ENCODE data around the gene ATG10. TPM values are rescaled to one million over a fixed set of nuclear protein-coding genes. Genes with fewer than 3 reads are reported as not detected.

ATG10 gene
- total RNA-seq, 2 donors from 2014 or later, result 6.0 to 6.3 TPM

DNA sequence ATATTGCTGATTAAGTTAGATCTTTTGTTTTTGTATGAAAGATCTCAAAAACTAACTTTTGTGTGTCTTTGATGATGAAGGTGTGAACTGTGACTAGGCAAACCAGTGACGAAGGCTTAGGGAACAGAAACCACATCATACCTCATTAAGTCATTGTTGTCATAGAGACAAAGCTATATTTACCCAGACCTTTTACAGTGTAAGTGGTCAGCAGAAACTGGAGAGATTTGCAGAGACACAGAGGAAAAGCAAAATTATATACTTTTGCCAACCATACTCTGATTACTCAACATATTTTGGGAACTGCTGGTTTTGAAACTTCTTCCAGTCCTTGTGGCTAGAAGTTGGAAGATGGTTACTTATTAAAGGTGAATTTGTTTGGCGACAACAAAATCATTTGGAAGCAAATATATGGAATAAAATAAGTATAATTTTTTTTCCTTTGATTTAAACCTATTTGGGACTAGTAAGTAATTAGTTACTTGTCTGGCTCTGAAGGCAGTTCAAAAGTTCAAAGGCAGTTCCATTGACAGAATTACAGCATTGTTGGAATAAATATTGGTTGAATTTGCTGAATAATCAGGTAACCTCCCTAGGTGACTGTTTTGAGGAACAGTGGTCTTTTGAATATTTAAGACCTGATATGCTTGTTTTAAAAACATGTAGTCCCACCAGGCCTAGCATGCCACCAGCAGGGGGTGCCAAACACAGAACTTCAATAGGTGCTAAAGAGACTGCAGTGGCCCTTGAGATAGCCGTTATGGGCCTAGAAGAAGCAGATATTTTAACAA is 202.5 kb downstream of the ATG10 start:
- ATAC-seq, result peak; percentile 49
- DNase-seq, result peak; percentile 33 to 78
- intact Hi-C loops (cut with DNase I, micrococcal nuclease), result no loop called here

DNA sequence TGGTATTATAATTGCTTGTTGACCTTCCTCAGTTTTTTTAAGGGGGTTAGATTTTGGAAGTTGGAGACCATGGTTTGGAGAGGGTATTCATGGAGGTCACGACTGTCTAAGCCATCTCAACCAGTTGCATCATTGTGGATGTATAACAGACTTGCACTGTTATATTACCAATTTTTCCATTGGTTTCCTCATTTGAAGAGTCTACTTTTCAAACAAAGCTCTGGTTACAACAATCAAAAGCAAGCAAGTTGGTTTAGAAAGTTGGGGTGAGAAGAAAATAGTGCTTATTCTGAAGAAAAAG is 203.0 kb downstream of the ATG10 start:
- intact Hi-C loops (cut with DNase I, micrococcal nuclease), result no loop called here
- DNase-seq, result no peak
- no peak for ATAC-seq

DNA sequence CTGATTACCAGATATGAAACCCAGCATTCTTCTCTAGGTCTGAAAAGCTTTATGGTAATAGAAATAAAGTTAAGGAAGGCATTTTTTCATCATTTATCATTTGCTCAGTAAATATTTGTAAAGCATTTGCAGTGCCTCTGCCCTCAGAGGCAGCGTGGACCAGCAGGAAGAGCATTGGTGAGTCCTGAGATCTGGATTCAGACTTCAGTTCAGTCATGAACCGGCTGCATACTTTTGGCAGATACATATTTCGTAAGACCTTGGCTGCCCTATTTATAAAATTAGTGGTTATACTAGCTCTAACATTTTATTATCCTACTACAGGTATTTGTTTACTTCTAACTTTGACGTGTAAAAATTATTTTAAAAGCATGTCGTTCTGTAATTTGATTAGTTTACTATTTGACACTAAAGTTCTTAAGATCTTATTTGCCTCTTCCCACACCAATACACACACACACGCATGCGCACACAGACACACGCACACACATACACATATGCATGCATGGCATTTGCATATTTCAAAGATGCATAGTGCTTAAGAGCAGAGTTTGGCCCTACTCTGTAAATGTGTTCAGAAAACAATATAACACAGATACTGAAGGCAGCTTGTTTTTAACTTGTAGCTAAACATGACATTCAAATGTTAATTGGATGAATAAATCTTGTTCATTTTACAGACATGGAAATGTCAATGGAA is 204.4 kb downstream of the ATG10 start:
- intact Hi-C loops (cut with DNase I, micrococcal nuclease), result no loop called here
- ATAC-seq (no peak), DNase-seq (no peak)

DNA sequence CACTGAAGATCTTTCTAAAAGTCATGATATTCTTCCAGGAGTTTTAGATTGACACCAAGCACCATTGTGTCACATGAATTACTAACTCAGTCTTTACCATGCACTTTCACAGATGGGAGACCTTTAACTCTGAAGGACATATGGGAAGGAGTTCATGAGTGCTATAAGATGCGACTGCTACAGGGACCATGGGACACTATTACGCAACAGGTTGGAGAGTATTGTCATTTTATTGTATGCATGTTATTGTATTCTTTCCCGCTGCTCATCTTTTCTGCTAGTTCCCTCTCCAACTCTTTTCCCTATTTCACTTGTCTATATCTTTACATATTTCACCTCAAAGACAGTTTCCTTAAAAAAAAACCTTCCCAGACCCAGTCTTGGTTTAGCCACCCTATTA is 206.6 kb downstream of the ATG10 start:
- ATAC-seq (no peak), DNase-seq (no peak)
- intact Hi-C loops (cut with DNase I, micrococcal nuclease), result no loop called here

DNA sequence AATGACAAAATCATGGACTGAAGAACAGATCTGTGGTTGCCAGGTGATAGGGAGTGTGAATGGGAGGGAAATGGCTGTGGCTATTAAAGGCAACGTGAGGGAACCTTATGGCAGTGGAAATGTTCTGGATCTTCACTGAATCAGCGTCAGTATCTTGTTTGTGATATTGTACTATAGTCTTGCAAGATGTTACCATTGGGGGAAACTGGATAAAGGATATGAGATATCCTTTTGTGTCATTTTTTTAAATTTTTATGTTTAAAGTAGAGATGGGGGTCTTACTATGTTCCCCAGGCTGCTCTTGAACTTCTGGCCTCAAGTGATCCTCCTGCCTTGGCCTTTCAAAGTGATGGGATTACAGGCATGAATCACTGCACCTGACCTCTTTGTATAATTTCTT is 210.8 kb downstream of the ATG10 start:
- no peak for DNase-seq
- ATAC-seq, result no peak
- intact Hi-C loops (cut with DNase I, micrococcal nuclease), result no loop called here

DNA sequence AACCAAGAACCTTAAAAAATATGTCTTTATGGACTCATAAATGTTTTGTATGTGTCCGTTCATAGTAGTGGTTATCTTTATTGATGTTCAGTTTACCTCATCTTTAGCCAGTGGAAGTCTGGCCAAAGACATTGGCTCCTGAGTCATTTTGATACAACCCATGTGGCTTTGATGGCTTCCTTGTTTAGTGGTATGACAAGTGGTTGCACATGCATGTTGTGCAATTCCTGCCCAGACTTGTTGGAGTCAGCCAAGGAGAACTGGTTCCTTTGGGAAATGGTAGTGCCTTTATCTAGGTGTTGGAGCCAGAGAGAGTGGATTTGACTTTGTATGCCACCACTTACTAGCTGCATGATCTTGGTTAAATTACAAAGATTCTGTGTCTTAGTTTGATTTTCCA is 212.0 kb downstream of the ATG10 start:
- DNase-seq, result no peak
- intact Hi-C loops (cut with DNase I, micrococcal nuclease), result no loop called here
- no peak for ATAC-seq

DNA sequence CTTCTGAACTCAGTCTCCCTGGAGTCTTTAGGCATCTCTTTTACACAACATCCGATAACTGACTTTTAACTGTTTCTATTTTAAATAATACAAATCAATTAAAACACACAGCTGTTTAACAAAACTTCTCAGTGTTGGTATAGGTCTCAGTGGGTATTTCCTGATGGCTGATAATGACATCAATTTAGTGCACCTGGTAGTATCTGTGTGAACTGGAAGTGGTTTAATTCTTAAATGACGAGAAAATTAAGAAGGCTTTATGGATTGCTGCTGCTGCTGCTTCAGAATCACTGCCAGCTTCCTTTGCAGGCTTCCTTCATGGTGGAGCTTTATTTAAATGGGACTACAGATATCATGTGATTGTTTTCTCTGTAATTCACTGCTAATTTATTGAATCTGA is 214.0 kb downstream of the ATG10 start:
- intact Hi-C loops (cut with DNase I, micrococcal nuclease), result no loop called here
- DNase-seq (no peak), ATAC-seq (no peak)

DNA sequence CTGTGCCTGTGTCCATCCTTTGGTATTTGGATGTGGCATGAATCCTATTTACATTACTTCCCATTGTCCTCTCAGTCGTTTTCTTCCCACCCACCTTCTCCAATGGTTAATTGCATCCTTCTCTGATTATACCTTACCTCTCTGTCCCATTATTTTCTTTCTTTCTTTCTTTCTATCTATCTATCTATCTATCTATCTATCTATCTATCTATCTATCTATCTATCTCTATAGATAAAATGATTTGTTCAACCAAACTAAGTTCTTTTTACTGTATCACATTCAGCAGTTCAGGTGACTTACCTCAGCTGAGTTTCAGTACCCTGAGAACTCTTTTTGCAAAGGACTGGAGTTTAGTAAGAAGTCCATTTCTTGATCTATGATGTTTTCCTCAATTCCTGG is 225.7 kb downstream of the ATG10 start:
- DNase-seq, result no peak
- intact Hi-C loops (cut with DNase I, micrococcal nuclease), result no loop called here
- ATAC-seq, result no peak

DNA sequence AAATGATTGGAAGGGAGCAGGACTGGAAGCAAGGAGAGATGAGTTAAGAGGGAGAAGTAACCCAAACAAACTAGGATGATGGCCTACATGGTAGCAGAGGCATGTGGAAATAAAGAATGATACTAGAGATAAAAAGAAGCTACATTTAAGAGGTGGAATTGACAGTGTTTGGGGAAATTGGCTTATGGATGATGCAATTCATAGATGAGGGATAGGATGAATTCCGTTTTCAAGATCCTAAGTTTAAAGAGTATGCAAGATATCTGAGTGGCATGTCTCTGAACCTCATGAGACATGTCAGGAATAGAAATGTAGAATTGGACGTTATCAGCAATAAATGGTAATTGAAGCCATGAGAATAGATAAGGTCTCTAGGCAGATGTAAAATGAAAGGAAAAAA is 232.7 kb downstream of the ATG10 start:
- ATAC-seq (no peak), DNase-seq (no peak)
- intact Hi-C loops (cut with DNase I, micrococcal nuclease), result no loop called here

DNA sequence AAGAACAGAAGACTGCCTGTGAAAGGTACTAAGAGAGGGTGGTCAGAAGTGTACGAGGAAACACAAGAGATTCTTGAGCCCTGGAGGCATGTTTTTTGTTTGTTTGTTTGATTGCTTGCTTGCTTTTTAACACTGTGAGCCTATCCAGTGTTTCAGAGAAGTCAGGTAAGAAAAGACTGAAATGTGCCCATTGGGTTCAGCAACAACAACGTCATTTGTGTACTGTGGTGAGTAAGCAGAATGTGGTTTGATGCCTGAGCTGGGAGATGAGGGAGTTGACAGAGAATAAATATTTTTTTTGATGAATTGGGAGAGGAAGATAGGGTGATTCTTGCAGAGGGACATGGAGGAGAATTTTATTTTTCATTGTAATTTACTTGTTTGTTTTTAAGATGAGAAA is 233.2 kb downstream of the ATG10 start:
- no peak for ATAC-seq
- no peak for DNase-seq
- intact Hi-C loops (cut with DNase I, micrococcal nuclease), result no loop called here

DNA sequence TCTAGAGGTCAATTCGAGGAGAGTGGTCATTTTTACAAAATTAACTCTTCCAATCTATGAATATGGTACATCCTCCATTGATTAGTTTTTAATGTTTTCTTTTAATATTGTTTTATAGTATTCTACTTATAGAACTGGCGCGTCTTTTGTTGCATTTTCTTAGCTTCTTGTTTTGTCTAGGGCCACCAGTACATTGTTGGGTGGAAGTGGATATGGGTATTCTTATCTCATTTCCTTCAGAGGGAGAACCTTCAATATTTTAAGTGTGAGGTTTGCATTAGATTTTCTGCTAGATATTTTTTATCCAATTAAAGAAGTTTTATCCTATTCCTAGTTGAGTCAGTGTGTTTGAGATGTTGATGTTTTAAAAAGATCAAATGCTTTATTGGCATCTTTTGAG is 236.5 kb downstream of the ATG10 start:
- ATAC-seq, result no peak
- intact Hi-C loops (cut with DNase I, micrococcal nuclease), result no loop called here
- no peak for DNase-seq

DNA sequence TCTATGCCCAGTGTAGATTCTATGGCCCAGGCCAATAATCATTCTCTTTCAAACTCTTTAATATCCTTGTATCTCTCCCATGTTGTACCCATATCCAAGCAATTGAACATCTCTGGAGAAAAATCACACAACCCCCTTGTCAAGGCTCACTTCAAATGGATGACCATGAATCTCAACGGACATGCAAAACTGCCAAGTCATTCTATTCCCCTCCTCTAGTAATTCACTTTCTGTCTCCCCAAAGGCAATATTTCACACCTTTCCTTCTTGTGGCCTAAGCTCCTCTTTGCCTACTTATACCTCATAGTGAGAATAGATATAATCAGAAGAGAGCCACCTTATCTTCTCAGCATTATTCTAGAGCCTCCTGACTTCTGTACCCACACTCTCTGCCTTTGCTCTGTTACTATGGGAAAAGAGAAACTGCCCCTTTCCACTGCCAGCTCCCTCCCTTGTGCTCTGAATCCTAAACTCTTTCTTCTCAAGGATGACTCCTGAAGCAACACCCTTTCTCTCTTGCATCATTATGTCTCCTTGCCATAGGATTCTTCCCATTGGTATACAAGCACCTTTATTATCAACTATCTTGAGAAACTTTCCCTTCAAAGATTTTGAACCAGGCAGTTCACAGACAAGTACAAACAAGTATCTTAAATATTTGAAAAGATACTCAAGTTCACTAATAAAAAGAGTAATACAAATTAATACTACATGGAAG is 240.2 kb downstream of the ATG10 start:
- intact Hi-C loops (cut with DNase I, micrococcal nuclease), result no loop called here
- DNase-seq (no peak), ATAC-seq (no peak)

DNA sequence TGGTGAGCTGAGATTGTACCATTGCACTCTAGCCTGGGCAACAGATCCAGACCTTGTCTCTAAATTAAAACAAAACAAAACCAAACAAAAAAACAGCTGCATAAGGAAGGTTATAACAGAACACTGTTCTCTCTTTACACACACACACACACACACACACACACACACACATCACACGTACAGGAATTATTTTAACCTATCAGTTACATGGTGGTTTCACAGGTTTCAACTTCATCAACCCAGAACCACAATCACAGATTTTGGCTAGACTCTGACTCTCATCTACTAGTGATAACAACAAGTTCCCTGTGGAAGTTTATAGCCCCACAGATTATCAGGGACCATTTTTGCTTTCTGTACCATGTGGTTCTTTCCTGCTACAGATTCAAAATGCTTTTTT is 246.1 kb downstream of the ATG10 start:
- DNase-seq (no peak), ATAC-seq (no peak)
- intact Hi-C loops (cut with DNase I, micrococcal nuclease), result no loop called here

DNA sequence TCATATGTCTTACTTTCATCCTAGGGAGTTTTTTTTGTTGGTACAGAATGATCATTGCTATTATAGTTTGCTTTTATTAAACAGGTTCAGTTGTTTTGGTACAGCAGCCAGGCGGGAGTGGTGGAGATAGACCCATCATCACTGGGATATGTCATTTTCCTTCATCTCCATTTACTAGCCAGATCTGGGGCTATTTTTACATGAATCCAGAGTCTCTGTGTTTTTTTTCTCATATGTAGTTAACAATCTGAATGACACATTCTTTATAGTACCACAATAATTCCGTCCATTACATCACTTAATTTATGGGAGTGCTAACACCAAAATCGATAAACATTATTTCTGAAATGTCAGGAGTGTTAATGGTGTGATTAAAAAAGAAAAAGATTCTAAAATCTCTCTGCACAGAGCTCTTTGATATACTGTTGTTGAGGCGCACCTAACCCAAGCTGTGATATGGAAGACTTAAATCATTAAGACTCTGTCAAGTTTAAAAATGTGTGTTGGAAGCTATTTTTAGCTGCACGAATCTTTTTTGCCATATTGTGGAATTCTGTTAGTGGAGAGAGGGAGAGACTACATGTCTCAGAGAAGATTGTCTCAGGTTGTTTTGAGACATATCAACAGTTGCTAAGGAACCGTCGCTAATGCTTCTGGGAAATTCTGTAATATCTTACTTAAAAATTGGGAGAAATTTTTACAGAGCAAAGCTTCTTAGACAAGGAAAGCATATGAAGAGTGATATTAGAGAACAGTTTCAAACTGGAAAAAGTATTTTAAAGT is 246.7 kb downstream of the ATG10 start:
- ATAC-seq (no peak), DNase-seq (no peak)

DNA sequence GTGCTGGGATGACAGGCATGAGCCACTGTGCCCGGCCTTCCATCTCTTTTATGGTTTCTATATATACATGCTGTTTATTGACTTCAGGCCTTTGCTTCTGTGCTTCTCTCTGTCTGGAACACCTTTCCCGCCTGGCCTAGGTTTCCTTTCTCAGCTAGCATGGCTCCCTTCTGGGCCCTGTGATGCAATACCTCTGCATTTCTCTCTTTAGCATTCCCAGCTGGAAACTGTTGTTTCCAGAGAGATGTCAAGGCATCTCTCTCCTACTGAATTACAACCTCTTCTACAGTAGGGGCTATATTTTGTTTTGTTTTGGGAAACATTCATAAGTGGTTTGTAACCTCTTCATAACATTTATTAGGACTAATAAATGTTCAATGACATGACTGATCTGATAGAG is 249.2 kb downstream of the ATG10 start:
- no peak for ATAC-seq
- intact Hi-C loops (cut with DNase I, micrococcal nuclease), result no loop called here

More for the DNA sequence above, 246.7 kb downstream of the ATG10 start:
- intact Hi-C loops (cut with DNase I, micrococcal nuclease), result no loop called here

DNA sequence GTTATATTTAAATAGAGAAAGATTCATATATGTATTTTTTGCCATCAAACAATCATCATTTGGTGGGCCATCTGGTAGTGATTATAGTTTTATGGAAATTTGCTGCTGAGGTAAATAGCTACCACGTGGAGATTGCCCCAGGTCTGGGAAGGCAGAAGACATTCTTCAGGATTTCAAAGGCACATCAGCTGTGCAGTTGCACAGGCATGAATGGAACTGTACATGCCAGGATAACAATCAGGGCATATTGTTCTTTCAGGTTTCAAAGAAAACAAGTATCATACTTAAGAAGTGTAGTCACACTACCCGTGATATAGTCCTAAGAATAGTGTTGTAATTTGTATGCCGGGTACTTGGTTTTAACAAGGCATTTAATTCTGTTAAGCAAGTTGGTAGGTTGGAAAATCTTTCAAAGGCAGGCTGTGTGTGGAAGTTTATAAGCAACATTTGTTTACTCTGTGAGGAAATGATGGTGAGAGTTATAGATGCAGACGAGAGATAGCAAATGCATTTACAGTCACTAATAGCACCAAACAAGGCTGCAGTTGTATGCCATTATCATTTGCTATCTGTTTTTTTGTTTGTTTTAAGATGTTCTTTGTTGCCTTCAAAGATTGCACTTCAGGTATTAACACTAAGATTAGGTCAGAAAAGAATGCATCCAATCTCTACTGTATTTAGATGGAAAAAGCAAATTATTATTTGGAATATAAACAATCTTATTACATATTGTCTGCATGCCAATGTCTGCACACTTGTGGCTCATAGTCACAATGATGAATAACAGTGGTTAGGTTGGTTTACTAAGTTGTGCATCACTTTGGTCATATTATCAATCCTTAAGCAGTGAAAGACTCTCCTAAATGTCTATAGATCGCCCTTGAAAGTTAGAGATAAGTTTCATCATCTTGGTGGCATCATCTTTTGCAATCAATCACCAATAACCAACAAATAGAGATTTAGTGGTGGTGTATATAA is 251.1 kb downstream of the ATG10 start:
- no peak for ATAC-seq
- intact Hi-C loops (cut with DNase I, micrococcal nuclease), result no loop called here
- DNase-seq, result no peak

More for the DNA sequence above, 249.2 kb downstream of the ATG10 start:
- DNase-seq, result no peak

DNA sequence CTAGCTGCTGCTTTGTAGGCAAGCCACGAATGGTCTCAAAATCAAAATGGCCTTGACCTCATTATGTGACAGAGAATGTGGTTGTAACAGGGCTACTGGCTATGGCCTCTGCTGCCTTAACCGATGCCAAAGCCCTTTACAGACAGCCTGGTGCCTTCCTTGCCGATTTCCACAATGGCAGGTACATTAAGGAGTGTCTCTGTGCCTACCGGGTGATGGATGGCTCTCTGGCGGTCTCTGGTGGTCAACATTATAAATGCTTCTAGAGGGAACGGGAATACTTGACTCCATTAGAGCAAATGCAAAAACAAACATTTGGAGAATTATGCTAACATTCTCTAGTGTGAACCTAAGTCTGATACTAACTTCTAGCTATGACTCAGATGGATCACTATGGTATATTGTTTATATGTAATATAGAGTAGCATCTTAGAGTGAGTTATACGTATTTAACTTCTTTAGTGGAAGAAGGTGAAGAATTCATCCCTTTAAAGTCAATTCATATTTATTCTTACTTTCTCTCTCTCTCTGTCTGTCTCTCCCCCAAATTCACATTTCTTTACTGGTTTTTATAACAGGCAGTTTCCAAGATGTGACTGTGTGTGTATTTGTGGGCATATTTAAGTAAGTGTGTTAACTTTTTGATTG is 253.8 kb downstream of the ATG10 start:
- DNase-seq, result peak; percentile 26 to 56
- ATAC-seq, result peak; percentile 91
- intact Hi-C loops (cut with DNase I, micrococcal nuclease), result no loop called here

DNA sequence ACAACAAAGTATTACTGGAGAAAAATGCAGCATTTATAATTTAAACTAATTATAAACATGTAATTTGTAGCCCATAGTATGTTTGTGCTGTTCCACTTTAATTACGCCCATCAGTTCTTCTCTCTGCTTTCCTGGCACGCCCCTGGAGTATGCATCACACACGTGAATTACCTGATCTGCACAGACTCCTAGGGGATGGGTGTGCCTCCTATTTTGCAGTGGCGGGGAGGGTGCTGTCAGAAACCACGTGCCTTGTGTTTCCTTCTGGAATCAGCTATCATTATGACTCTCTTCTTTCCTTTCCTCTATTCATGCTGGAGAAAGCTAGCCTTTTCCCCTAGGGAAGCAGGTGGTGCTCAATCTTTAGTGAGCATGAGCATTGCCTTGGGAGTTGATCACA is 263.1 kb downstream of the ATG10 start:
- intact Hi-C loops (cut with DNase I, micrococcal nuclease), result no loop called here
- ATAC-seq (peak; percentile 97), DNase-seq (peak in 1 of 2 donors; percentile 19)
